Caco-2 (cell line): ENCODE measurements around the gene MAP1B. TPM values are rescaled to one million over a fixed set of nuclear protein-coding genes. Genes with fewer than 3 reads are reported as not detected.

ENCODE experiments used
- BruUV-seq: library from RNA; stranded (reverse); fragments of 400-500 nt; replicated peaks from 2 replicates; lab custom pipeline; 2021; lab: Mats Ljungman, UMichigan
- CTCF ChIA-PET: fragments of 300-600 bp; sonication (Branson Sonifier 250); formaldehyde crosslinking; loops from one replicate; lab custom pipeline; 2022; ENCODE audit warnings: antibody characterized with exemption; lab: Charles Lee
- POLR2A ChIA-PET: fragments of 300-600 bp; sonication (Branson Sonifier 250); formaldehyde crosslinking; loops from one replicate; lab custom pipeline; 2022; ENCODE audit warnings: antibody characterized with exemption; lab: Charles Lee
- DNase-seq, 2 experiments: peaks; one replicate each; pipeline versions ENCODE4 v3.0.0 to v3.0.0-alpha.2; 2020 to 2022
- H3K27me3 ChIP-seq: replicated peaks from 2 replicates; pipeline ENCODE4 v1.6.0; 2011; ENCODE audit warnings: low read length; ENCODE audit not compliant: control insufficient read depth, insufficient read depth
- H3K36me3 ChIP-seq: 2 replicates; pipeline ENCODE4 v1.5.1; 2011; ENCODE audit warnings: low read length; ENCODE audit not compliant: control insufficient read depth, insufficient read depth
- H3K4me1 ChIP-seq: fragments of 250-450 bp; sonication (Bioruptor Pico); 2 replicates; pipeline ENCODE4 v1.5.1; 2020; ENCODE audit warnings: mild to moderate bottlenecking
- H3K4me3 ChIP-seq: 2 replicates; pipeline ENCODE4 v1.5.1; 2011; ENCODE audit warnings: low read depth, mild to moderate bottlenecking, control low read depth, low read length
- H3K9me3 ChIP-seq: fragments of 250-450 bp; sonication (Bioruptor Pico); 2 replicates; pipeline ENCODE4 v1.5.1; 2020; ENCODE audit warnings: mild to moderate bottlenecking, moderate library complexity
- H3K27ac Mint-ChIP-seq: one replicate; pipeline ENCODE4 v1.8.0; 2022; ENCODE audit warnings: mixed read lengths; ENCODE audit not compliant: unreplicated experiment
- H3K27me3 Mint-ChIP-seq: one replicate; pipeline ENCODE4 v1.8.0; 2022; ENCODE audit warnings: mixed read lengths; ENCODE audit not compliant: insufficient read depth, unreplicated experiment
- H3K36me3 Mint-ChIP-seq: one replicate; pipeline ENCODE4 v1.8.0; 2022; ENCODE audit warnings: mild to moderate bottlenecking, mixed read lengths; ENCODE audit not compliant: insufficient read depth, unreplicated experiment
- H3K4me1 Mint-ChIP-seq: one replicate; pipeline ENCODE4 v1.8.0; 2022; ENCODE audit warnings: low read depth, mixed read lengths; ENCODE audit not compliant: unreplicated experiment
- H3K4me3 Mint-ChIP-seq: one replicate; pipeline ENCODE4 v1.8.0; 2022; ENCODE audit warnings: mild to moderate bottlenecking, moderate library complexity, mixed read lengths; ENCODE audit not compliant: unreplicated experiment
- H3K9me3 Mint-ChIP-seq: one replicate; pipeline ENCODE4 v1.8.0; 2022; ENCODE audit warnings: mixed read lengths; ENCODE audit not compliant: unreplicated experiment
- intact Hi-C: fragments of 100-400 bp; cut with micrococcal nuclease; formaldehyde crosslinking; loops from one replicate; pipeline ENCODE4 v1.10.0; 2022; ENCODE audit not compliant: unreplicated experiment
- total RNA-seq: library from RNA; stranded (reverse); gene quantifications from 2 replicates; pipeline ENCODE4 v1.2.3, GENCODE V29; 2022
- TF ChIP-seq, protein P1 (sequence below), 2 experiments: fragments of 200-600 bp in 1 of 2; IDR thresholded peaks; 1 replicate in 1 of 2; 2 replicates in 1 of 2; pipeline versions ENCODE4 v1.5.1 to v1.8.0; 2011 to 2022; ENCODE audit warnings: antibody characterized with exemption in 1 of 2, control low read depth in 1 of 2, inconsistent platforms in 1 of 2, low read depth in 1 of 2, low read length in 1 of 2, mild to moderate bottlenecking in 1 of 2, moderate library complexity in 1 of 2; ENCODE audit not compliant: insufficient read depth in 1 of 2, severe bottlenecking in 1 of 2, unreplicated experiment in 1 of 2

The MAP1B gene
- total RNA-seq, 1 experiment from 2014 or later, result 0.66 TPM

DNA sequence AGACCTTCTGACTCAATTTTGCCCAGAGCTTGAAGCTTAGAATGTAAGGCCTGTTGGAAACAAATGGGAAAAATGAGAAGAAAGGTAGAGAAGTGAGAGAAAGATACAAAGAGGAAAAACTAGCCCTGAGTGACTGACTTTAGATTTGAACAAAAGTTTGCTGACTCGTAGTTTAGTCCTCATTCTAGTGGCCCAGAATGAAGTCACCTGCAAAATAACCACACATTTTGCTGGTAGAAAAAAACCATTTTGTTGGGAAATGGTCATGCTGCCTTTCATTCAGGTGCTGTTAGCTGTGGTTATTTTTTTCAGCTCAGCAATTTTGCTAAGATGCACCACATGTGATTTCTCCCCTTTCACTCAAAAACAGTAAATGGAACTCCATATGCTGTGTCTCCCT, 113.8 kb downstream of the MAP1B start:
- no peaks in the 10 kb centered on the region for H3K4me1 Mint-ChIP-seq
- H3K27me3 ChIP-seq, result no peaks in the 10 kb centered on the region
- TF ChIP-seq, protein P1, sequence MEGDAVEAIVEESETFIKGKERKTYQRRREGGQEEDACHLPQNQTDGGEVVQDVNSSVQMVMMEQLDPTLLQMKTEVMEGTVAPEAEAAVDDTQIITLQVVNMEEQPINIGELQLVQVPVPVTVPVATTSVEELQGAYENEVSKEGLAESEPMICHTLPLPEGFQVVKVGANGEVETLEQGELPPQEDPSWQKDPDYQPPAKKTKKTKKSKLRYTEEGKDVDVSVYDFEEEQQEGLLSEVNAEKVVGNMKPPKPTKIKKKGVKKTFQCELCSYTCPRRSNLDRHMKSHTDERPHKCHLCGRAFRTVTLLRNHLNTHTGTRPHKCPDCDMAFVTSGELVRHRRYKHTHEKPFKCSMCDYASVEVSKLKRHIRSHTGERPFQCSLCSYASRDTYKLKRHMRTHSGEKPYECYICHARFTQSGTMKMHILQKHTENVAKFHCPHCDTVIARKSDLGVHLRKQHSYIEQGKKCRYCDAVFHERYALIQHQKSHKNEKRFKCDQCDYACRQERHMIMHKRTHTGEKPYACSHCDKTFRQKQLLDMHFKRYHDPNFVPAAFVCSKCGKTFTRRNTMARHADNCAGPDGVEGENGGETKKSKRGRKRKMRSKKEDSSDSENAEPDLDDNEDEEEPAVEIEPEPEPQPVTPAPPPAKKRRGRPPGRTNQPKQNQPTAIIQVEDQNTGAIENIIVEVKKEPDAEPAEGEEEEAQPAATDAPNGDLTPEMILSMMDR (IDR thresholded peaks at IDR 0.05; ENCODE audit: insufficient read depth in 1 of 2, low read depth in 1 of 2, low read length in 1 of 2, severe bottlenecking in 1 of 2, unreplicated experiment in 1 of 2), result no peak
- intact Hi-C loops, result no loop called here
- H3K9me3 Mint-ChIP-seq, result no peaks in the 10 kb centered on the region
- CTCF ChIA-PET, result no interaction called here
- H3K4me3 ChIP-seq, result no peak overlapping the region
- H3K9me3 ChIP-seq, result no peaks in the 10 kb centered on the region
- no peaks in the 10 kb centered on the region for H3K4me1 ChIP-seq
- POLR2A ChIA-PET, result no interaction called here
- H3K27me3 Mint-ChIP-seq, result no peaks in the 10 kb centered on the region
- peaks cover 1% of the 10 kb centered on the region; the same call in 1 of the 2 replicates for H3K36me3 ChIP-seq
- H3K36me3 Mint-ChIP-seq, result peaks cover 63% of the 10 kb centered on the region
- no TSS peak for BruUV-seq
- DNase-seq, result no peak
- H3K27ac Mint-ChIP-seq, result no peak overlapping the region
- no peak overlapping the region for H3K4me3 Mint-ChIP-seq

DNA sequence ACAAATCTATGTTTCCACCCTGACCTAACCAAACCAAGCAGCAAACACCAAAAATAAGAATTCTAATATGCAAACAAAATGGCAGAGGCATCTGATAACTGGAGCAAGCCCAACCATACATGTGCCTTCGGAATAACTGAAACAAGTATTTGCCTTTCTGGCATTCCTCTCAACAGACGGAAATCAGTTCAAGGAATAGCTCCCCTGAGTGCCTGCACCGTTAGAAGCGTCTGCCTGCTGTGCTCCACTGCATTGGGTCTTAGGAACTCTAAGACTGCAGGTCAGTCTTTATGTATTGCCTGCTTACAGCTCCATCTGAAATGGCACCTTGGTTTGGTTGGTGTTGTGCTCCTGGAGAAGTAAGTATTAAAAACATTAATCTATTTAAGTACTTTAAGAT, 114.3 kb downstream of the MAP1B start:
- no peaks in the 10 kb centered on the region for H3K9me3 Mint-ChIP-seq
- H3K36me3 Mint-ChIP-seq, result peaks cover 68% of the 10 kb centered on the region
- Histone ChIP-seq H3K9me3 (no peaks in the 10 kb centered on the region), H3K36me3 (peaks cover 1% of the 10 kb centered on the region; the same call in 1 of the 2 replicates), H3K4me1 (no peaks in the 10 kb centered on the region), H3K4me3 (no peak overlapping the region), H3K27me3 (no peaks in the 10 kb centered on the region)
- no peak overlapping the region for H3K27ac Mint-ChIP-seq
- no peaks in the 10 kb centered on the region for H3K4me1 Mint-ChIP-seq
- no peak overlapping the region for H3K4me3 Mint-ChIP-seq
- POLR2A ChIA-PET, result no interaction called here
- TF ChIP-seq, protein P1 (IDR thresholded peaks at IDR 0.05; ENCODE audit: insufficient read depth in 1 of 2, low read depth in 1 of 2, low read length in 1 of 2, severe bottlenecking in 1 of 2, unreplicated experiment in 1 of 2), result no peak
- CTCF ChIA-PET, result no interaction called here
- no peak for DNase-seq
- intact Hi-C loops, result no loop called here
- H3K27me3 Mint-ChIP-seq, result no peaks in the 10 kb centered on the region
- no TSS peak for BruUV-seq

- Mint-ChIP-seq H3K9me3 (no peaks in the 10 kb centered on the region), H3K4me3 (no peak overlapping the region), H3K27me3 (no peaks in the 10 kb centered on the region), H3K27ac (no peak overlapping the region), H3K36me3 (peaks cover 66% of the 10 kb centered on the region), H3K4me1 (no peaks in the 10 kb centered on the region)
- no peak for DNase-seq
- ChIA-PET POLR2A (no interaction called here), CTCF (no interaction called here)
- TF ChIP-seq, protein P1 (IDR thresholded peaks at IDR 0.05; ENCODE audit: insufficient read depth in 1 of 2, low read depth in 1 of 2, low read length in 1 of 2, severe bottlenecking in 1 of 2, unreplicated experiment in 1 of 2), result no peak
- intact Hi-C loops, result no loop called here
- Histone ChIP-seq H3K27me3 (no peaks in the 10 kb centered on the region), H3K4me3 (no peak overlapping the region), H3K36me3 (peaks cover 1% of the 10 kb centered on the region; the same call in 1 of the 2 replicates), H3K4me1 (no peaks in the 10 kb centered on the region), H3K9me3 (no peaks in the 10 kb centered on the region)
- no TSS peak for BruUV-seq
These were observed 115.2 kb downstream of the MAP1B start for GRCh38 chr5:72222521-72222920.
